K562 (cell line): ENCODE data around the gene CUL9. TPM values are rescaled to one million over a fixed set of nuclear protein-coding genes. Genes with fewer than 3 reads are reported as not detected.

Experiments used
- ASH1L ChIP-seq: fragments of 450-650 bp; IDR thresholded peaks from 2 replicates; pipeline ENCODE4 v1.6.1; 2018; ENCODE audit warnings: borderline replicate concordance, mild to moderate bottlenecking, low read depth; ENCODE audit not compliant: partially characterized antibody
- CBX3 ChIP-seq, 2 experiments: IDR thresholded peaks; 1 replicate in 1 of 2; 2 replicates in 1 of 2; pipeline ENCODE4 v1.6.1; 2012; ENCODE audit warnings: inconsistent platforms in 2 of 2, low read length in 2 of 2, borderline replicate concordance in 1 of 2, control low read depth in 1 of 2
- GABPA ChIP-seq: fragments of 200-800 bp; sonication (Bioruptor generic); conservative IDR thresholded peaks from 2 replicates; pipeline ENCODE4 v1.6.1; 2016; ENCODE audit warnings: low read depth, missing genetic modification characterization, missing compliant biosample characterization
- HDAC6 ChIP-seq: IDR thresholded peaks from 2 replicates; pipeline ENCODE4 v1.6.1; 2012; ENCODE audit warnings: low read depth, mild to moderate bottlenecking, control low read depth, inconsistent platforms, low read length, moderate library complexity
- HLTF ChIP-seq: fragments of 450-650 bp; IDR thresholded peaks from 2 replicates; pipeline ENCODE4 v1.6.1; 2016
- MEF2A ChIP-seq: IDR thresholded peaks from 2 replicates; pipeline ENCODE4 v1.6.1; 2011; ENCODE audit warnings: low read depth, mild to moderate bottlenecking, low read length, moderate library complexity; ENCODE audit not compliant: control insufficient read depth
- NR4A1 ChIP-seq, 2 experiments: fragments of 250-450 bp in 1 of 2; fragments of 450-650 bp in 1 of 2; sonication (Bioruptor Pico) in 1 of 2; IDR thresholded peaks; 2 replicates each; pipeline versions ENCODE4 v1.4.0 to v1.6.1; 2016 to 2020; ENCODE audit warnings: mild to moderate bottlenecking in 2 of 2, missing compliant biosample characterization in 1 of 2, missing genetic modification characterization in 1 of 2, moderate library complexity in 1 of 2
- POLR2H ChIP-seq: IDR thresholded peaks from 2 replicates; pipeline ENCODE4 v1.6.1; 2016; ENCODE audit warnings: missing genetic modification characterization, low read depth, mild to moderate bottlenecking, control low read depth, missing compliant biosample characterization, moderate library complexity
- TBP ChIP-seq: optimal IDR thresholded peaks from 2 replicates; pipeline ENCODE3; 2011; ENCODE audit warnings: low read depth, low read length, improper control_type of control experiment
- TEAD1 ChIP-seq, 2 experiments: fragments of 450-650 bp in 1 of 2; sonication (generic) in 1 of 2; formaldehyde crosslinking; IDR thresholded peaks; 2 replicates each; pipeline versions ENCODE4 v1.4.0 to v1.8.0; 2020 to 2022; ENCODE audit warnings: mild to moderate bottlenecking in 2 of 2, missing genetic modification reagents in 1 of 2
- YBX1 ChIP-seq: fragments of 450-650 bp; IDR thresholded peaks from 2 replicates; pipeline ENCODE4 v1.7.1; 2016; ENCODE audit warnings: mild to moderate bottlenecking
- ZNF347 ChIP-seq: fragments of 450-650 bp; formaldehyde crosslinking; IDR thresholded peaks from 2 replicates; pipeline ENCODE4 v1.4.0; 2020; ENCODE audit warnings: low read depth, mild to moderate bottlenecking, moderate library complexity
- ZSCAN32 ChIP-seq: fragments of 450-650 bp; formaldehyde crosslinking; IDR thresholded peaks from 2 replicates; pipeline ENCODE4 v1.4.0; 2020; ENCODE audit warnings: mild to moderate bottlenecking, moderate library complexity
- polyA plus RNA-seq, 8 experiments: library from polyadenylated mRNA; depleted of rRNA in 4 of 8; stranded (reverse) in 5 of 8; unstranded in 3 of 8; fragments of >200 nt; fragmentation: Nextera tagmentation in 2 of 8; fragmentation: Illumina TruSeq in 1 of 8; extraction: Ambion mirVana in 2 of 8; extraction: Trizol in 1 of 8; gene quantifications; 2 replicates each; pipeline versions ENCODE4 v1.2.1 to v1.2.3, GENCODE V29; 2011 to 2014; ENCODE audit warnings: inconsistent platforms in 1 of 8, missing spikeins in 1 of 8
- total RNA-seq, 7 experiments: library from RNA; depleted of rRNA in 6 of 7; stranded (reverse); fragments of >200 nt in 6 of 7; fragmentation: Illumina TruSeq in 2 of 7; extraction: Trizol in 2 of 7; gene quantifications; 2 replicates each; pipeline versions ENCODE4 v1.2.1 to v1.2.3, GENCODE V29; 2011 to 2021; ENCODE audit warnings: low replicate concordance in 1 of 7
- TF ChIP-seq, protein P1 (sequence below): conservative IDR thresholded peaks from 2 replicates; pipeline ENCODE4 v1.6.1; 2011; ENCODE audit warnings: low read depth, mild to moderate bottlenecking, low read length; ENCODE audit not compliant: control insufficient read depth
- TF ChIP-seq, protein P2 (sequence below): fragments of 200-800 bp; sonication (Bioruptor generic); IDR thresholded peaks from 2 replicates; pipeline ENCODE4 v1.6.1; 2016; ENCODE audit warnings: missing genetic modification characterization, missing compliant biosample characterization
- TF ChIP-seq, protein P3 (sequence below): fragments of 450-650 bp; formaldehyde crosslinking; IDR thresholded peaks from 2 replicates; pipeline ENCODE4 v1.4.0; 2022; ENCODE audit warnings: missing genetic modification characterization

CUL9 gene
- total and polyA plus RNA-seq, 9 of the 15 experiments (the other 6 are each of a cell fraction or from before 2014, with no cell fraction given): 0.50 to 20.7 (median 6.6) TPM

DNA sequence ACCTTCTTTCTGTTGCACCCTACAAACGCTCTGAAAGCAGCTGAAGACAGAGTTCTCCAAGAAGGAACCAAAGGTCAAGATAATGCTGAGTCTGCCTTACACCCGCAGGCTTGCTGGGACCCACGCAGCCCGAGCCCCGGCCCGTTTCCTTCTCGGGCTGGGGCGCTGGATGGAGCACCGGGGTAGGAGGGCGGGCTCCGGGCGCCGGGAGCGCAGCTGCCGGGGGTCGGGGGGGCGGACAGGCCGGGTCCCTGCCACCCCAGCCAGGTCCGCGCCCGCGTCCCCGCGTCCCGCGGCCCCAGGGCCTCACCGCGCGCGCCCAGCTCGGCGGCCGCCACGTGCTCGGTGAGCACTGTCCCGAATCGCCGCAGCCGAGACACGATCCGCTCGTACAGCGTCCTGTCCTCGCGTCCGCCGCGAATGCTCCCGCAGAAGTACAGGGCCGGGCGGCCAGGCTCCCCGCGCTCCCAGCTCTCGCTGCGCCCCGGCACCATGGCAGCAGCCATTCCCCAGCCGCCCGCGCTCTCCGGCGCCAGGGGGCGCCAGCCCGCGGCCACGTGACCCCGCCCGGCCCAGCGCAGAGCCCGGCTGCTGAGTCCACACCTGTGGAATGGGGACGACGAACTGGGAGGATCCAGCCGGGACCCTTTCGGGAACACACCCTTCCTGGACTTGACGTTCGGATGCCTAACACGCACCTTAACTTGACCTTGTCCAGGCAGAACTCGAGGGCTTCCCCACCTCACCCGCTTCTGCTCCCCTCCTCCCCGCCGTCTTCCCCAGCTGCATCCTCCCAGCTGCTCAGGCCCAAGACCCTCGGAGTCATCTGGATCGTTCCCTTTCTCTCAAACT lies 47.2 kb downstream of the CUL9 start, which contains the start of gene DNPH1 (continued):
- TF ChIP-seq, protein P1, sequence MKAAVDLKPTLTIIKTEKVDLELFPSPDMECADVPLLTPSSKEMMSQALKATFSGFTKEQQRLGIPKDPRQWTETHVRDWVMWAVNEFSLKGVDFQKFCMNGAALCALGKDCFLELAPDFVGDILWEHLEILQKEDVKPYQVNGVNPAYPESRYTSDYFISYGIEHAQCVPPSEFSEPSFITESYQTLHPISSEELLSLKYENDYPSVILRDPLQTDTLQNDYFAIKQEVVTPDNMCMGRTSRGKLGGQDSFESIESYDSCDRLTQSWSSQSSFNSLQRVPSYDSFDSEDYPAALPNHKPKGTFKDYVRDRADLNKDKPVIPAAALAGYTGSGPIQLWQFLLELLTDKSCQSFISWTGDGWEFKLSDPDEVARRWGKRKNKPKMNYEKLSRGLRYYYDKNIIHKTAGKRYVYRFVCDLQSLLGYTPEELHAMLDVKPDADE: peak; percentile 51; the same call in 1 of the 2 replicates
- TF ChIP-seq TEAD1 (CRISPR knock-in tag; IDR thresholded peaks at IDR 0.05) (peak; percentile 60 to 93; a peak in 1 of 4 replicates), YBX1 (no peak), POLR2H (0 out of 2 replicates have a peak, but pooled peaks have one; percentile 8), TBP (peak; percentile 86), CBX3 (IDR thresholded peaks at IDR 0.05; ENCODE audit: borderline replicate concordance in 1 of 2, low read length in 2 of 2) (peak in 1 of 2 experiments; percentile 30; a peak in 1 of 3 replicates), ZNF347 (no peak), HLTF (no peak; the same call in 1 of the 2 replicates), GABPA (no peak; the same call in 1 of the 2 replicates), NR4A1 (CRISPR knock-in tag; IDR thresholded peaks at IDR 0.05) (peak; percentile 70; the same call in 1 of the 2 replicates), NR4A1 (tag; IDR thresholded peaks at IDR 0.05) (peak; percentile 92), MEF2A (no peak), ASH1L (no peak), ZSCAN32 (CRISPR knock-in tag) (no peak), HDAC6 (no peak)
- TF ChIP-seq, protein P2, sequence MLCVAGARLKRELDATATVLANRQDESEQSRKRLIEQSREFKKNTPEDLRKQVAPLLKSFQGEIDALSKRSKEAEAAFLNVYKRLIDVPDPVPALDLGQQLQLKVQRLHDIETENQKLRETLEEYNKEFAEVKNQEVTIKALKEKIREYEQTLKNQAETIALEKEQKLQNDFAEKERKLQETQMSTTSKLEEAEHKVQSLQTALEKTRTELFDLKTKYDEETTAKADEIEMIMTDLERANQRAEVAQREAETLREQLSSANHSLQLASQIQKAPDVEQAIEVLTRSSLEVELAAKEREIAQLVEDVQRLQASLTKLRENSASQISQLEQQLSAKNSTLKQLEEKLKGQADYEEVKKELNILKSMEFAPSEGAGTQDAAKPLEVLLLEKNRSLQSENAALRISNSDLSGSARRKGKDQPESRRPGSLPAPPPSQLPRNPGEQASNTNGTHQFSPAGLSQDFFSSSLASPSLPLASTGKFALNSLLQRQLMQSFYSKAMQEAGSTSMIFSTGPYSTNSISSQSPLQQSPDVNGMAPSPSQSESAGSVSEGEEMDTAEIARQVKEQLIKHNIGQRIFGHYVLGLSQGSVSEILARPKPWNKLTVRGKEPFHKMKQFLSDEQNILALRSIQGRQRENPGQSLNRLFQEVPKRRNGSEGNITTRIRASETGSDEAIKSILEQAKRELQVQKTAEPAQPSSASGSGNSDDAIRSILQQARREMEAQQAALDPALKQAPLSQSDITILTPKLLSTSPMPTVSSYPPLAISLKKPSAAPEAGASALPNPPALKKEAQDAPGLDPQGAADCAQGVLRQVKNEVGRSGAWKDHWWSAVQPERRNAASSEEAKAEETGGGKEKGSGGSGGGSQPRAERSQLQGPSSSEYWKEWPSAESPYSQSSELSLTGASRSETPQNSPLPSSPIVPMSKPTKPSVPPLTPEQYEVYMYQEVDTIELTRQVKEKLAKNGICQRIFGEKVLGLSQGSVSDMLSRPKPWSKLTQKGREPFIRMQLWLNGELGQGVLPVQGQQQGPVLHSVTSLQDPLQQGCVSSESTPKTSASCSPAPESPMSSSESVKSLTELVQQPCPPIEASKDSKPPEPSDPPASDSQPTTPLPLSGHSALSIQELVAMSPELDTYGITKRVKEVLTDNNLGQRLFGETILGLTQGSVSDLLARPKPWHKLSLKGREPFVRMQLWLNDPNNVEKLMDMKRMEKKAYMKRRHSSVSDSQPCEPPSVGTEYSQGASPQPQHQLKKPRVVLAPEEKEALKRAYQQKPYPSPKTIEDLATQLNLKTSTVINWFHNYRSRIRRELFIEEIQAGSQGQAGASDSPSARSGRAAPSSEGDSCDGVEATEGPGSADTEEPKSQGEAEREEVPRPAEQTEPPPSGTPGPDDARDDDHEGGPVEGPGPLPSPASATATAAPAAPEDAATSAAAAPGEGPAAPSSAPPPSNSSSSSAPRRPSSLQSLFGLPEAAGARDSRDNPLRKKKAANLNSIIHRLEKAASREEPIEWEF (CRISPR knock-in tag): no peak
- TF ChIP-seq, protein P3, sequence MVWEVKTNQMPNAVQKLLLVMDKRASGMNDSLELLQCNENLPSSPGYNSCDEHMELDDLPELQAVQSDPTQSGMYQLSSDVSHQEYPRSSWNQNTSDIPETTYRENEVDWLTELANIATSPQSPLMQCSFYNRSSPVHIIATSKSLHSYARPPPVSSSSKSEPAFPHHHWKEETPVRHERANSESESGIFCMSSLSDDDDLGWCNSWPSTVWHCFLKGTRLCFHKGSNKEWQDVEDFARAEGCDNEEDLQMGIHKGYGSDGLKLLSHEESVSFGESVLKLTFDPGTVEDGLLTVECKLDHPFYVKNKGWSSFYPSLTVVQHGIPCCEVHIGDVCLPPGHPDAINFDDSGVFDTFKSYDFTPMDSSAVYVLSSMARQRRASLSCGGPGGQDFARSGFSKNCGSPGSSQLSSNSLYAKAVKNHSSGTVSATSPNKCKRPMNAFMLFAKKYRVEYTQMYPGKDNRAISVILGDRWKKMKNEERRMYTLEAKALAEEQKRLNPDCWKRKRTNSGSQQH (CRISPR knock-in tag): 0 out of 2 replicates have a peak, but pooled peaks have one; percentile 31
